Measurements from ENCODE around the gene SYNDIG1L. TPM values are rescaled to one million over a fixed set of nuclear protein-coding genes. Genes with fewer than 3 reads are reported as not detected.

The SYNDIG1L gene
- total and polyA plus RNA-seq, 10 of the 15 experiments (the other 5 are each of a cell fraction or from before 2014, with no cell fraction given): 0.04 TPM; not detected in 9

DNA sequence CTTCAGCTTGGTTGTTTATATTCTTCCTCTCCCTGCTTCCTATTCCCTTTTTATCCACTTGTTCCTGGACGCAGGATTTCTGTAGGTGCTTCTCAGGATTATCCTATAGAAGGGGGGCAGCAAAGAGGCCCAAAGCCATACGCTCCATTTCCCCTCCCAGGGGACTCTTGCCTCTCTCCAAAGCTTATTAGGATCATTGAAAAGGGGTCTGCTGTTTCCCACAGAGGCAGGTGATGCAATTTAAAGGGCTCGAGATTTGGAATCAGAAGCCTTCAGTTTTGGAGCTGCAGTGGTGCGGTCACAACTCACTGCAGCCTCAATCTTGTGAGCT is 31.5 kb upstream of the SYNDIG1L start:
- Histone ChIP-seq H3K4me2 (ENCODE audit: control insufficient read depth, insufficient read depth) (no peak overlapping the region), H3K9me3 (replicated peaks; ENCODE audit: control insufficient read depth, insufficient read depth, low read length) (no peaks in the 10 kb centered on the region), H3K4me1 (ENCODE audit: control insufficient read depth, insufficient read depth, low read length) (no peaks in the 10 kb centered on the region), H3K27me3 (replicated peaks in 1 of 2; ENCODE audit: control insufficient read depth in 2 of 2, insufficient read depth in 2 of 2, low read length in 1 of 2) (no peaks in the 10 kb centered on the region; a peak in 1 of 4 replicates), H4K20me1 (ENCODE audit: control insufficient read depth, insufficient read depth) (no peaks in the 10 kb centered on the region), H2AFZ (ENCODE audit: control insufficient read depth, low read depth, low read length) (no peak overlapping the region), H3K36me3 (ENCODE audit: control insufficient read depth in 2 of 2, insufficient read depth in 2 of 2, low read length in 1 of 2) (no peaks in the 10 kb centered on the region), H3K9ac (ENCODE audit: control insufficient read depth, insufficient read depth, low read length) (no peak overlapping the region), H3K79me2 (ENCODE audit: control insufficient read depth, insufficient read depth, low read length) (no peaks in the 10 kb centered on the region), H3K27ac (ENCODE audit: control insufficient read depth, insufficient read depth) (no peak overlapping the region), H3K4me3 (no peak overlapping the region)
- whole genome bisulfite sequencing (ENCODE audit: insufficient coverage, insufficient replicate concordance, low lambda C conversion rate, missing lambda C conversion rate): 52% methylated on average over 4 of the region's 4 CpGs
- CTCF ChIA-PET: interaction anchor here (1.2 to 1.5 kb wide), 2 partner anchors 14 to 33 kb away, joined by 4 to 5 read pairs; no protein-coding TSS in a partner anchor
- FAIRE-seq: no peak
- SMC1A ChIA-PET (ENCODE audit: uncharacterized antibody, unreplicated experiment): interaction anchor here (0.6 to 1.6 kb wide), 4 partner anchors 15 to 275 kb away, joined by 3 to 4 read pairs (median 3); no protein-coding TSS in a partner anchor
- RAD21 ChIA-PET (ENCODE audit: unreplicated experiment): no interaction called here
- in situ Hi-C loops (cut with MboI): no loop called here
- ATAC-seq: no peak
- DNase-seq (ENCODE audit: low read depth, low spot score): no peak
- POLR2A ChIA-PET: no interaction called here
- TF ChIP-seq LARP7 (IDR thresholded peaks at IDR 0.05): no peak
- no peak for TF ChIP-seq IKZF1 (conservative IDR thresholded peaks at IDR 0.05)
- TF ChIP-seq POU2F2 (IDR thresholded peaks at IDR 0.05; ENCODE audit: borderline replicate concordance, low read depth, low read length): no peak
- TF ChIP-seq, protein P1, sequence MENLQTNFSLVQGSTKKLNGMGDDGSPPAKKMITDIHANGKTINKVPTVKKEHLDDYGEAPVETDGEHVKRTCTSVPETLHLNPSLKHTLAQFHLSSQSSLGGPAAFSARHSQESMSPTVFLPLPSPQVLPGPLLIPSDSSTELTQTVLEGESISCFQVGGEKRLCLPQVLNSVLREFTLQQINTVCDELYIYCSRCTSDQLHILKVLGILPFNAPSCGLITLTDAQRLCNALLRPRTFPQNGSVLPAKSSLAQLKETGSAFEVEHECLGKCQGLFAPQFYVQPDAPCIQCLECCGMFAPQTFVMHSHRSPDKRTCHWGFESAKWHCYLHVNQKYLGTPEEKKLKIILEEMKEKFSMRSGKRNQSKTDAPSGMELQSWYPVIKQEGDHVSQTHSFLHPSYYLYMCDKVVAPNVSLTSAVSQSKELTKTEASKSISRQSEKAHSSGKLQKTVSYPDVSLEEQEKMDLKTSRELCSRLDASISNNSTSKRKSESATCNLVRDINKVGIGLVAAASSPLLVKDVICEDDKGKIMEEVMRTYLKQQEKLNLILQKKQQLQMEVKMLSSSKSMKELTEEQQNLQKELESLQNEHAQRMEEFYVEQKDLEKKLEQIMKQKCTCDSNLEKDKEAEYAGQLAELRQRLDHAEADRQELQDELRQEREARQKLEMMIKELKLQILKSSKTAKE (IDR thresholded peaks at IDR 0.05; ENCODE audit: low read depth, poor library complexity, severe bottlenecking): no peak
- TF ChIP-seq SP1 (IDR thresholded peaks at IDR 0.05; ENCODE audit: low read depth, low read length): no peak
- TF ChIP-seq RBBP5 (conservative IDR thresholded peaks at IDR 0.05): no peak
- no peak for TF ChIP-seq SIN3A (IDR thresholded peaks at IDR 0.05; ENCODE audit: low read depth, low read length)
- TF ChIP-seq RB1 (IDR thresholded peaks at IDR 0.05; ENCODE audit: borderline replicate concordance): no peak
- no peak for TF ChIP-seq FOXM1 (IDR thresholded peaks at IDR 0.05; ENCODE audit: low read depth, low read length)
- no peak for TF ChIP-seq ATF3 (IDR thresholded peaks at IDR 0.05; ENCODE audit: borderline replicate concordance, extremely low read depth, low read depth, low read length)
- no peak for TF ChIP-seq JUNB (IDR thresholded peaks at IDR 0.05)
- TF ChIP-seq POLR2AphosphoS2 (IDR thresholded peaks at IDR 0.05; ENCODE audit: low read depth, low read length): no peak
- TF ChIP-seq SMAD1 (IDR thresholded peaks at IDR 0.05; ENCODE audit: low read depth, partially characterized antibody): no peak
- no peak for TF ChIP-seq RCOR1 (conservative IDR thresholded peaks at IDR 0.05; ENCODE audit: low read depth, low read length)
- no peak for TF ChIP-seq SMARCA5 (IDR thresholded peaks at IDR 0.05)
- no peak for TF ChIP-seq IRF5 (IDR thresholded peaks at IDR 0.05; ENCODE audit: borderline replicate concordance)
- intact Hi-C loops (cut with micrococcal nuclease; ENCODE audit: unreplicated experiment): no loop called here
- BruUV-seq (replicated peaks): no TSS peak

Data from GM12878 (cell line).